ENCODE results near the gene GINS1.

DNA sequence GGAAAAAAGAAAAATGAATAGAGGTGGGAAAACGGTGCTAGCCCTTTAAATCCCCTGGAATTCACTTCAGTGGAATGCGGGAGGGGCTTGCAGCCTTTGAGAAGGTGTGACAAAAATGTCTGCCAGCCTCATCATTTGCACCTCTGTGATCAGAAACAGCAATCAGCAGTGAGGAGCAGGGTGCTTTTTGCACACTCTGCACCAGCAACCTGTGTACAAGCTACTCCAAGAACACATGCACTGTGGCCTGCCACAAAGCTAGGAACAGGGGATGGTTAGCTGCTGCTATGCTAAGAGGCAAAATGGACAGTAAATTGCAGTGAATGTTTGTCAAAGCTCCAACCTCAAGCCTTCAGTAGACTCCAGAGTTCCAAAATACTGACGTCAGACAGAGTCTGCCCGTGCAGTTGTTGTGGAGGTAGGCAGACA, 29.7 kb downstream of the GINS1 start:
- no peak for TF ChIP-seq CTCF (IDR thresholded peaks at IDR 0.05; ENCODE audit: low read length)
- no peak for TF ChIP-seq EZH2 (optimal IDR thresholded peaks at IDR 0.05; ENCODE audit: low read depth, low read length)
- TF ChIP-seq EZH2phosphoT487 (IDR thresholded peaks at IDR 0.05; ENCODE audit: low read length), result no peak
